K562 (cell line): ENCODE data around the gene COPB2. TPM values are rescaled to one million over a fixed set of nuclear protein-coding genes. Genes with fewer than 3 reads are reported as not detected.

ENCODE experiments used
- ARID3A ChIP-seq: IDR thresholded peaks from 2 replicates; pipeline ENCODE4 v1.6.1; 2012; ENCODE audit warnings: low read depth, low read length, improper control_type of control experiment, borderline replicate concordance
- HMBOX1 ChIP-seq: sonication (generic); IDR thresholded peaks from 2 replicates; pipeline ENCODE4 v1.6.1; 2016
- JUND ChIP-seq, 2 experiments: IDR thresholded peaks; 2 replicates in 1 of 2; 3 replicates in 1 of 2; pipeline ENCODE4 v1.6.1; 2011; ENCODE audit warnings: borderline replicate concordance in 2 of 2, low read depth in 2 of 2, low read length in 2 of 2, improper control_type of control experiment in 1 of 2, missing biosample characterization in 1 of 2, missing genetic modification characterization in 1 of 2, missing genetic modification reagents in 1 of 2
- KLF13 ChIP-seq: fragments of 450-650 bp; IDR thresholded peaks from 2 replicates; pipeline ENCODE4 v1.6.1; 2016; ENCODE audit warnings: missing genetic modification characterization, low read depth, mild to moderate bottlenecking, missing compliant biosample characterization, moderate library complexity, borderline replicate concordance
- LEF1 ChIP-seq: fragments of 450-650 bp; IDR thresholded peaks from 2 replicates; pipeline ENCODE4 v1.6.1; 2016; ENCODE audit warnings: mild to moderate bottlenecking
- MEIS2 ChIP-seq: fragments of 450-650 bp; IDR thresholded peaks from 2 replicates; pipeline ENCODE4 v1.6.1; 2014; ENCODE audit warnings: mild to moderate bottlenecking; ENCODE audit not compliant: partially characterized antibody
- POLR2A ChIP-seq: fragments of 450-650 bp; conservative IDR thresholded peaks from 2 replicates; pipeline ENCODE4 v1.6.1; 2016
- TCF3 ChIP-seq: sonication (generic); formaldehyde crosslinking; IDR thresholded peaks from 2 replicates; pipeline ENCODE4 v1.4.0; 2020; ENCODE audit warnings: mild to moderate bottlenecking, missing genetic modification reagents
- TEAD4 ChIP-seq, 2 experiments: sonication (generic) in 1 of 2; formaldehyde crosslinking in 1 of 2; IDR thresholded peaks; 2 replicates each; pipeline versions ENCODE4 v1.6.1 to v1.8.0; 2012 to 2022; ENCODE audit warnings: borderline replicate concordance in 1 of 2, inconsistent platforms in 1 of 2, low read length in 1 of 2, mild to moderate bottlenecking in 1 of 2, missing genetic modification reagents in 1 of 2
- VEZF1 ChIP-seq: fragments of 200-800 bp; sonication (Bioruptor generic); IDR thresholded peaks from 2 replicates; pipeline ENCODE4 v1.6.1; 2017; ENCODE audit warnings: missing genetic modification characterization, missing compliant biosample characterization
- ZNF280B ChIP-seq: fragments of 250-450 bp; sonication (Bioruptor Pico); IDR thresholded peaks from 2 replicates; pipeline ENCODE4 v1.5.1; 2021; ENCODE audit warnings: mild to moderate bottlenecking
- polyA plus RNA-seq, 8 experiments: library from polyadenylated mRNA; depleted of rRNA in 4 of 8; stranded (reverse) in 5 of 8; unstranded in 3 of 8; fragments of >200 nt; fragmentation: Nextera tagmentation in 2 of 8; fragmentation: Illumina TruSeq in 1 of 8; extraction: Ambion mirVana in 2 of 8; extraction: Trizol in 1 of 8; gene quantifications; 2 replicates each; pipeline versions ENCODE4 v1.2.1 to v1.2.3, GENCODE V29; 2011 to 2014; ENCODE audit warnings: inconsistent platforms in 1 of 8, missing spikeins in 1 of 8
- total RNA-seq, 7 experiments: library from RNA; depleted of rRNA in 6 of 7; stranded (reverse); fragments of >200 nt in 6 of 7; fragmentation: Illumina TruSeq in 2 of 7; extraction: Trizol in 2 of 7; gene quantifications; 2 replicates each; pipeline versions ENCODE4 v1.2.1 to v1.2.3, GENCODE V29; 2011 to 2021; ENCODE audit warnings: low replicate concordance in 1 of 7
- TF ChIP-seq, protein P1 (sequence below): sonication (generic); formaldehyde crosslinking; IDR thresholded peaks from 2 replicates; pipeline ENCODE4 v1.8.0; 2022; ENCODE audit warnings: mild to moderate bottlenecking, missing genetic modification reagents
- TF ChIP-seq, protein P2 (sequence below): IDR thresholded peaks from 2 replicates; pipeline ENCODE4 v1.6.1; 2011; ENCODE audit not compliant: insufficient read length; ENCODE audit errors: extremely low read depth
- TF ChIP-seq, protein P3 (sequence below): fragments of 450-650 bp; IDR thresholded peaks from 2 replicates; pipeline ENCODE4 v1.6.1; 2016

The COPB2 gene
- total and polyA plus RNA-seq, 9 of the 15 experiments (the other 6 are each of a cell fraction or from before 2014, with no cell fraction given), result 64.3 to 189 (median 130) TPM

GRCh38 chr3:139340784-139341183, 48.7 kb downstream of the COPB2 start (continued):
- TF ChIP-seq, protein P1, sequence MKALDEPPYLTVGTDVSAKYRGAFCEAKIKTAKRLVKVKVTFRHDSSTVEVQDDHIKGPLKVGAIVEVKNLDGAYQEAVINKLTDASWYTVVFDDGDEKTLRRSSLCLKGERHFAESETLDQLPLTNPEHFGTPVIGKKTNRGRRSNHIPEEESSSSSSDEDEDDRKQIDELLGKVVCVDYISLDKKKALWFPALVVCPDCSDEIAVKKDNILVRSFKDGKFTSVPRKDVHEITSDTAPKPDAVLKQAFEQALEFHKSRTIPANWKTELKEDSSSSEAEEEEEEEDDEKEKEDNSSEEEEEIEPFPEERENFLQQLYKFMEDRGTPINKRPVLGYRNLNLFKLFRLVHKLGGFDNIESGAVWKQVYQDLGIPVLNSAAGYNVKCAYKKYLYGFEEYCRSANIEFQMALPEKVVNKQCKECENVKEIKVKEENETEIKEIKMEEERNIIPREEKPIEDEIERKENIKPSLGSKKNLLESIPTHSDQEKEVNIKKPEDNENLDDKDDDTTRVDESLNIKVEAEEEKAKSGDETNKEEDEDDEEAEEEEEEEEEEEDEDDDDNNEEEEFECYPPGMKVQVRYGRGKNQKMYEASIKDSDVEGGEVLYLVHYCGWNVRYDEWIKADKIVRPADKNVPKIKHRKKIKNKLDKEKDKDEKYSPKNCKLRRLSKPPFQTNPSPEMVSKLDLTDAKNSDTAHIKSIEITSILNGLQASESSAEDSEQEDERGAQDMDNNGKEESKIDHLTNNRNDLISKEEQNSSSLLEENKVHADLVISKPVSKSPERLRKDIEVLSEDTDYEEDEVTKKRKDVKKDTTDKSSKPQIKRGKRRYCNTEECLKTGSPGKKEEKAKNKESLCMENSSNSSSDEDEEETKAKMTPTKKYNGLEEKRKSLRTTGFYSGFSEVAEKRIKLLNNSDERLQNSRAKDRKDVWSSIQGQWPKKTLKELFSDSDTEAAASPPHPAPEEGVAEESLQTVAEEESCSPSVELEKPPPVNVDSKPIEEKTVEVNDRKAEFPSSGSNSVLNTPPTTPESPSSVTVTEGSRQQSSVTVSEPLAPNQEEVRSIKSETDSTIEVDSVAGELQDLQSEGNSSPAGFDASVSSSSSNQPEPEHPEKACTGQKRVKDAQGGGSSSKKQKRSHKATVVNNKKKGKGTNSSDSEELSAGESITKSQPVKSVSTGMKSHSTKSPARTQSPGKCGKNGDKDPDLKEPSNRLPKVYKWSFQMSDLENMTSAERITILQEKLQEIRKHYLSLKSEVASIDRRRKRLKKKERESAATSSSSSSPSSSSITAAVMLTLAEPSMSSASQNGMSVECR, result no peak
- TF ChIP-seq LEF1, result 0 out of 2 replicates have a peak, but pooled peaks have one; percentile 31
- TF ChIP-seq JUND (IDR thresholded peaks at IDR 0.05; ENCODE audit: borderline replicate concordance, low read depth, low read length), result peak; percentile 51; the same call in 1 of the 2 replicates
- no peak; the same call in 2 of the 3 replicates for TF ChIP-seq JUND (tag; IDR thresholded peaks at IDR 0.05; ENCODE audit: borderline replicate concordance, low read depth, low read length)
- TF ChIP-seq, protein P2, sequence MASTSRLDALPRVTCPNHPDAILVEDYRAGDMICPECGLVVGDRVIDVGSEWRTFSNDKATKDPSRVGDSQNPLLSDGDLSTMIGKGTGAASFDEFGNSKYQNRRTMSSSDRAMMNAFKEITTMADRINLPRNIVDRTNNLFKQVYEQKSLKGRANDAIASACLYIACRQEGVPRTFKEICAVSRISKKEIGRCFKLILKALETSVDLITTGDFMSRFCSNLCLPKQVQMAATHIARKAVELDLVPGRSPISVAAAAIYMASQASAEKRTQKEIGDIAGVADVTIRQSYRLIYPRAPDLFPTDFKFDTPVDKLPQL, result no peak
- peak; percentile 42; the same call in 1 of the 2 replicates for TF ChIP-seq POLR2A
- TF ChIP-seq, protein P3, sequence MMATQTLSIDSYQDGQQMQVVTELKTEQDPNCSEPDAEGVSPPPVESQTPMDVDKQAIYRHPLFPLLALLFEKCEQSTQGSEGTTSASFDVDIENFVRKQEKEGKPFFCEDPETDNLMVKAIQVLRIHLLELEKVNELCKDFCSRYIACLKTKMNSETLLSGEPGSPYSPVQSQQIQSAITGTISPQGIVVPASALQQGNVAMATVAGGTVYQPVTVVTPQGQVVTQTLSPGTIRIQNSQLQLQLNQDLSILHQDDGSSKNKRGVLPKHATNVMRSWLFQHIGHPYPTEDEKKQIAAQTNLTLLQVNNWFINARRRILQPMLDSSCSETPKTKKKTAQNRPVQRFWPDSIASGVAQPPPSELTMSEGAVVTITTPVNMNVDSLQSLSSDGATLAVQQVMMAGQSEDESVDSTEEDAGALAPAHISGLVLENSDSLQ, result peak; percentile 95
- 0 out of 2 replicates have a peak, but pooled peaks have one; percentile 24 for TF ChIP-seq ARID3A
- TF ChIP-seq VEZF1, result peak; percentile 55
- no peak for TF ChIP-seq KLF13 (tag)
- TF ChIP-seq ZNF280B (CRISPR knock-in tag), result no peak
- TF ChIP-seq MEIS2, result peak; percentile 18
- TF ChIP-seq TEAD4 (IDR thresholded peaks at IDR 0.05; ENCODE audit: low read length), result peak; percentile 47; the same call in 1 of the 2 replicates
- no peak for TF ChIP-seq TEAD4 (CRISPR knock-in tag; IDR thresholded peaks at IDR 0.05; ENCODE audit: borderline replicate concordance)
- peak; percentile 69; the same call in 1 of the 2 replicates for TF ChIP-seq HMBOX1
- peak; percentile 44 for TF ChIP-seq TCF3 (CRISPR knock-in tag)
